Neuronal stem cell (in vitro differentiated cells): ENCODE measurements around the gene CCDC170.

ENCODE experiments used
- DNase-seq: peaks from one replicate; pipeline ENCODE4 v3.0.0-alpha.2; 2013; ENCODE audit warnings: low spot score
- H2AFZ ChIP-seq: one replicate; pipeline ENCODE4 v1.6.1; 2013; ENCODE audit warnings: mild to moderate bottlenecking, low read length, inconsistent platforms
- H2AK5ac ChIP-seq: 2 replicates; pipeline ENCODE4 v1.6.1; 2013; ENCODE audit warnings: low read depth, mild to moderate bottlenecking, inconsistent platforms, low read length, moderate library complexity, mixed read lengths
- H2BK120ac ChIP-seq: 2 replicates; pipeline ENCODE4 v1.6.1; 2013; ENCODE audit warnings: low read depth, mild to moderate bottlenecking, inconsistent platforms, low read length, moderate library complexity, mixed read lengths
- H2BK12ac ChIP-seq: one replicate; pipeline ENCODE4 v1.6.1; 2013; ENCODE audit warnings: low read length, inconsistent platforms
- H2BK15ac ChIP-seq: 2 replicates; pipeline ENCODE4 v1.6.1; 2013; ENCODE audit warnings: mild to moderate bottlenecking, low read length, inconsistent platforms, mixed read lengths
- H2BK5ac ChIP-seq: one replicate; pipeline ENCODE4 v1.6.1; 2013; ENCODE audit warnings: inconsistent platforms, mild to moderate bottlenecking, low read length, moderate library complexity
- H3K14ac ChIP-seq: one replicate; pipeline ENCODE4 v1.6.1; 2013; ENCODE audit warnings: low read length, inconsistent platforms
- H3K18ac ChIP-seq: 2 replicates; pipeline ENCODE4 v1.6.1; 2013; ENCODE audit warnings: low read length, inconsistent platforms
- H3K23ac ChIP-seq: 2 replicates; pipeline ENCODE4 v1.6.1; 2013; ENCODE audit warnings: low read depth, mild to moderate bottlenecking, mixed read lengths, low read length, inconsistent platforms; ENCODE audit not compliant: poor library complexity
- H3K27ac ChIP-seq: replicated peaks from 3 replicates; pipeline ENCODE4 v1.5.1; 2013; ENCODE audit warnings: low read length, inconsistent platforms
- H3K27me3 ChIP-seq, 3 experiments: 2 replicates each; pipeline ENCODE4 v1.6.1; 2013; ENCODE audit warnings: low read length in 3 of 3, mild to moderate bottlenecking in 2 of 3, inconsistent platforms in 1 of 3, low read depth in 1 of 3, mixed read lengths in 1 of 3, moderate library complexity in 1 of 3; ENCODE audit not compliant: control insufficient read depth in 3 of 3, insufficient read depth in 3 of 3
- H3K36me3 ChIP-seq, 2 donors: replicated peaks in 1 of 2; 2 replicates each; pipeline ENCODE4 v1.6.1; 2013; ENCODE audit warnings: low read length in 2 of 2; ENCODE audit not compliant: control insufficient read depth in 2 of 2, insufficient read depth in 2 of 2
- H3K4ac ChIP-seq: 2 replicates; pipeline ENCODE4 v1.6.1; 2013; ENCODE audit warnings: inconsistent platforms, mild to moderate bottlenecking, low read length, moderate library complexity
- H3K4me1 ChIP-seq, 2 donors: 1 replicate in 1 of 2; 2 replicates in 1 of 2; pipeline ENCODE4 v1.6.1; 2013; ENCODE audit warnings: low read length in 2 of 2, low read depth in 1 of 2; ENCODE audit not compliant: control insufficient read depth in 2 of 2, insufficient read depth in 1 of 2
- H3K4me2 ChIP-seq: one replicate; pipeline ENCODE4 v1.6.1; 2013; ENCODE audit warnings: mild to moderate bottlenecking, low read length, inconsistent platforms; ENCODE audit not compliant: insufficient read depth, poor library complexity, severe bottlenecking
- H3K4me3 ChIP-seq, 2 donors: 2 replicates each; pipeline ENCODE4 v1.5.1; 2013; ENCODE audit warnings: low read length in 2 of 2, mild to moderate bottlenecking in 2 of 2, inconsistent platforms in 1 of 2, moderate library complexity in 1 of 2
- H3K79me1 ChIP-seq: one replicate; pipeline ENCODE4 v1.6.1; 2013; ENCODE audit warnings: low read depth, mild to moderate bottlenecking, inconsistent platforms, low read length, moderate library complexity
- H3K9ac ChIP-seq: one replicate; pipeline ENCODE4 v1.6.1; 2013; ENCODE audit warnings: mild to moderate bottlenecking, low read depth, low read length, inconsistent platforms; ENCODE audit not compliant: poor library complexity
- H3K9me3 ChIP-seq, 2 donors: replicated peaks in 1 of 2; 2 replicates each; pipeline versions ENCODE3 to v1.6.1; 2013; ENCODE audit warnings: low read length in 2 of 2, mild to moderate bottlenecking in 2 of 2, inconsistent platforms in 1 of 2, low read depth in 1 of 2, mixed read lengths in 1 of 2, moderate library complexity in 1 of 2; ENCODE audit not compliant: control insufficient read depth in 2 of 2, insufficient read depth in 1 of 2
- H4K8ac ChIP-seq: one replicate; pipeline ENCODE4 v1.6.1; 2013; ENCODE audit warnings: low read depth, mild to moderate bottlenecking, inconsistent platforms, low read length, moderate library complexity
- H4K91ac ChIP-seq: one replicate; pipeline ENCODE4 v1.6.1; 2013; ENCODE audit warnings: low read length, low read depth, mild to moderate bottlenecking, inconsistent platforms; ENCODE audit not compliant: poor library complexity
- WGBS, 2 donors: extraction: QIAGEN DNeasy Blood & Tissue Kit; methylation state at CpG; one replicate each; pipeline ENCODE4 v1.1.7; 2013; ENCODE audit warnings: missing lambda C conversion rate in 2 of 2, mixed read lengths in 1 of 2; ENCODE audit not compliant: insufficient read length in 2 of 2, insufficient replicate concordance in 1 of 2; ENCODE audit errors: extremely low coverage in 2 of 2; 5-methylcytosine and 5-hydroxymethylcytosine counted together

Gene CCDC170

GRCh38 chr6:151617539-151617938 is 123.7 kb downstream of the CCDC170 start:
- no peak overlapping the region for H3K23ac ChIP-seq
- peaks cover 0 to 2% of the 10 kb centered on the region in 2 donors for H3K9me3 ChIP-seq
- H2BK12ac ChIP-seq = no peak overlapping the region
- no peak overlapping the region for H2AK5ac ChIP-seq
- no peaks in the 10 kb centered on the region for H3K36me3 ChIP-seq
- H3K18ac ChIP-seq = no peak overlapping the region
- no peak overlapping the region for H3K9ac ChIP-seq
- H3K4ac ChIP-seq = no peak overlapping the region
- no peak overlapping the region for H3K27ac ChIP-seq
- no peak overlapping the region for H4K91ac ChIP-seq
- no peaks in the 10 kb centered on the region for H3K27me3 ChIP-seq
- WGBS, 2 donors = no CpG with 5 or more reads among the region's 2 CpGs
- H2BK5ac ChIP-seq = no peak overlapping the region
- H2BK120ac ChIP-seq = no peak overlapping the region
- H2AFZ ChIP-seq = no peak overlapping the region
- no peak overlapping the region for H3K14ac ChIP-seq
- no peak for DNase-seq
- no peak overlapping the region for H3K4me2 ChIP-seq
- H4K8ac ChIP-seq = no peak overlapping the region
- no peaks in the 10 kb centered on the region for H3K79me1 ChIP-seq
- peaks cover 0 to 2% of the 10 kb centered on the region in 2 donors for H3K4me1 ChIP-seq
- H2BK15ac ChIP-seq = no peak overlapping the region
- H3K4me3 ChIP-seq = no peak overlapping the region

DNA sequence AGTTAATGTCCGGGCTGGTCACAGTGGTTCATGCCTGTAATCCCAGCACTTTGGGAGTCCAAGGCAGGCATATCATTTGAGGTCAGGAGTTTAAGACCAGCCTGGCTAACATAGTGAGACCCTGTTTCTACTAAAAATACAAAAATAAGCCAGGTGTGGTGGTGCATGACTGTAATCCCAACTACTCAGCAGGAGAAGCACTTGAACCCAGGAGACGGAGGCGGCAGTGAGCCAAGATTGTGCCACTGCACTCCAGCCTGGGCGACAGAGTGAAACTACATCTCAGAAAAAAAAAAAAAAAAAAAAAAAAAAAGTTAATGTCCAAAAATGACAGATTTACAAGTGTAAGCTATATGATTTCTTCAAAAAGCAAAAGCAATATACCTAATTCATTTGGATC is 124.9 kb downstream of the CCDC170 start:
- Histone ChIP-seq H3K4me1 (peaks cover 0 to 2% of the 10 kb centered on the region in 2 donors), H4K8ac (no peak overlapping the region), H3K4me3 (no peak overlapping the region), H3K9me3 (peaks cover 0 to 2% of the 10 kb centered on the region in 2 donors), H3K18ac (no peak overlapping the region), H3K36me3 (no peaks in the 10 kb centered on the region), H3K14ac (no peak overlapping the region), H3K9ac (no peak overlapping the region), H3K27me3 (no peaks in the 10 kb centered on the region), H2AK5ac (no peak overlapping the region), H2BK5ac (no peak overlapping the region), H2BK12ac (no peak overlapping the region), H3K23ac (no peak overlapping the region), H3K4ac (no peak overlapping the region), H2BK120ac (no peak overlapping the region), H3K4me2 (no peak overlapping the region), H2AFZ (no peak overlapping the region), H2BK15ac (no peak overlapping the region), H3K79me1 (no peaks in the 10 kb centered on the region), H4K91ac (no peak overlapping the region), H3K27ac (no peak overlapping the region)
- WGBS, 2 donors = no CpG with 5 or more reads among the region's 4 CpGs
- DNase-seq = no peak

- Histone ChIP-seq H3K4me2 (no peak overlapping the region), H3K9ac (no peak overlapping the region), H3K14ac (no peak overlapping the region), H3K18ac (no peak overlapping the region), H2BK5ac (no peak overlapping the region), H2BK15ac (no peak overlapping the region), H2AK5ac (no peak overlapping the region), H3K27ac (no peak overlapping the region), H2AFZ (no peak overlapping the region), H2BK12ac (no peak overlapping the region), H4K8ac (no peak overlapping the region), H3K79me1 (no peaks in the 10 kb centered on the region), H3K23ac (no peak overlapping the region), H3K9me3 (peaks cover 0 to 2% of the 10 kb centered on the region in 2 donors), H4K91ac (no peak overlapping the region), H3K4me1 (peaks cover 0 to 2% of the 10 kb centered on the region in 2 donors), H3K4ac (no peak overlapping the region), H3K4me3 (no peak overlapping the region), H3K27me3 (no peaks in the 10 kb centered on the region), H3K36me3 (no peaks in the 10 kb centered on the region), H2BK120ac (no peak overlapping the region)
- DNase-seq = no peak
- WGBS, 2 donors = no CpG with 5 or more reads among the region's 4 CpGs
Observed at GRCh38 chr6:151620179-151620578, 126.4 kb downstream of the CCDC170 start.

DNA sequence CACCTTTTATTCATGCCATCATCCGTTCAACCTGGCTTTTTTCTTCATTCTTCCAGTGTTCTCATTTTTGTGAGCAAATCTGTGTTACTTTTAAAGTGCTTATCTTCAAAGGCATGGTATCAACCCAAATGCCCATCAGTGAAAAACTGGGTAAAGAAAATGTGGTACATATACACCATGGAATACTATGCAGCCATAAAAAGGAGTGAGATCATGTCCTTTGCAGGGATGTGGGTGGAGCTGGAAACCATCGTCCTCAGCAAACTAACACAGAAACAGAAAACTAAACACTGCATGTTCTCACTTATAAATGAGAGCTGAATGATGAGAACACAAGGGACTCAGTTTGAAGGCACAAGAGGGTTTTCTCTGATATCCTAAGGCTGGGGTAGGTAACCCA is 130.3 kb downstream of the CCDC170 start:
- Histone ChIP-seq H3K4me3 (no peak overlapping the region), H3K14ac (no peak overlapping the region), H3K27ac (no peak overlapping the region), H3K79me1 (no peaks in the 10 kb centered on the region), H3K9ac (no peak overlapping the region), H2AFZ (no peak overlapping the region), H3K23ac (no peak overlapping the region), H4K91ac (no peak overlapping the region), H3K36me3 (no peaks in the 10 kb centered on the region), H2BK120ac (no peak overlapping the region), H2AK5ac (no peak overlapping the region), H3K9me3 (peaks cover 0 to 2% of the 10 kb centered on the region in 2 donors), H3K4ac (no peak overlapping the region), H3K4me1 (no peaks in the 10 kb centered on the region), H3K18ac (no peak overlapping the region), H2BK12ac (no peak overlapping the region), H2BK5ac (no peak overlapping the region), H3K27me3 (no peaks in the 10 kb centered on the region), H3K4me2 (no peak overlapping the region), H2BK15ac (no peak overlapping the region), H4K8ac (no peak overlapping the region)
- no CpG with 5 or more reads among the region's 2 CpGs for WGBS, 2 donors
- no peak for DNase-seq
